ENCODE results near the gene GFM1.

The GFM1 gene

GRCh38 chr3:158723991-158724390, 79.7 kb downstream of the GFM1 start:
- no peak for DNase-seq (ENCODE audit: low read depth)
- H3K4me3 ChIP-seq (ENCODE audit: low read depth, low read length), result no peak overlapping the region
- no peak for TF ChIP-seq CTCF (IDR thresholded peaks at IDR 0.05; ENCODE audit: control insufficient read depth, extremely low read depth, insufficient read depth)

- no peak for TF ChIP-seq CTCF (IDR thresholded peaks at IDR 0.05; ENCODE audit: control insufficient read depth, extremely low read depth, insufficient read depth)
- DNase-seq (ENCODE audit: low read depth), result no peak
- no peak overlapping the region for H3K4me3 ChIP-seq (ENCODE audit: low read depth, low read length)
Observed at GRCh38 chr3:158725348-158726011, 81.2 kb downstream of the GFM1 start.

- H3K4me3 ChIP-seq (ENCODE audit: low read depth, low read length), result no peak overlapping the region
- peak; percentile 87 for TF ChIP-seq CTCF (IDR thresholded peaks at IDR 0.05; ENCODE audit: control insufficient read depth, extremely low read depth, insufficient read depth)
- peak; percentile 45 for DNase-seq (ENCODE audit: low read depth)
Observed at GRCh38 chr3:158727206-158728060, 83.1 kb downstream of the GFM1 start.

DNA sequence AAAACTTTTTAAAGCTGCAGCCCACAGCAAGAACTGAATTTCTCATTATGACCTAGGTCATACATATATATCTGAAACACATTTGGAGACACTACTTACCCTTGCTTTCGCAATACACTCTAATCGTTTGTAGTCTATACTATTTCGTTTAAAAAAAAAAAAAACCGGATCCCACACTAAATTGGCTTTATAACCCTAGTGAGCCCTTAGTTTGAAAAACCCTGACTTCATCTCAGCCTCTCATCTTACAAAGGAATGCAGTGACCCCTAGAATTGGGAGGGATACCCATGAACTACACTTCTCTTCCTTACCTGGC, 83.7 kb downstream of the GFM1 start:
- TF ChIP-seq CTCF (IDR thresholded peaks at IDR 0.05; ENCODE audit: control insufficient read depth, extremely low read depth, insufficient read depth), result no peak
- H3K4me3 ChIP-seq (ENCODE audit: low read depth, low read length), result no peak overlapping the region
- no peak for DNase-seq (ENCODE audit: low read depth)

GRCh38 chr3:158728851-158729250, 84.5 kb downstream of the GFM1 start:
- H3K4me3 ChIP-seq (ENCODE audit: low read depth, low read length), result no peak overlapping the region
- no peak for TF ChIP-seq CTCF (IDR thresholded peaks at IDR 0.05; ENCODE audit: control insufficient read depth, extremely low read depth, insufficient read depth)
- DNase-seq (ENCODE audit: low read depth), result no peak

GRCh38 chr3:158731486-158731885, 87.2 kb downstream of the GFM1 start:
- no peak for DNase-seq (ENCODE audit: low read depth)
- no peak for TF ChIP-seq CTCF (IDR thresholded peaks at IDR 0.05; ENCODE audit: control insufficient read depth, extremely low read depth, insufficient read depth)
- no peak overlapping the region for H3K4me3 ChIP-seq (ENCODE audit: low read depth, low read length)

Data from LNCaP clone FGC (cell line).